GM18498 (cell line): ENCODE measurements around the gene LAG3.

Source experiments
- ATAC-seq: cut with Tn5 transposase; IDR thresholded peaks from one replicate; pipeline ENCODE4 v1.9.1; 2021; ENCODE audit warnings: mild to moderate bottlenecking, moderate library complexity; ENCODE audit not compliant: unreplicated experiment

LAG3 gene

DNA sequence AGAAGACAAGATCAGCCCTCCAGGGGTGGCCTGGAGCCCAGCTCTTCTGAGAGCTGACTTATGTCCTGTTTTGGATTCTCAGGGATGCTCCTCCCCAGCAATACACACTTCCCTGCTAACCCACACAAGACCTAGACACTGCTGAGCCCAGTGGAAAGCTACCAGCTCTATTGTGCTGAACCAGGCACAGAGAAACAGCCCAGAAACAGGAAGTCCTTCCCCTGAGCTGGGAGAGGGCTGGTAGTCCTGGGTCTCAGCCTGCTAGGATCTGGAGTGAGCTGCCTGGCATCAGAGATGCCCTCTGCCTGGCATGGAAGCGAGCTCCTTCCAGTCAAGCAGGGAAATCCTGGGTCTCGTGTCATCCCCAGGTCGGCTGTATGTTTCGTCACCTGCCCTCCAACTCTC lies 1.2 kb upstream of the LAG3 start:
- ATAC-seq, result no peak

DNA sequence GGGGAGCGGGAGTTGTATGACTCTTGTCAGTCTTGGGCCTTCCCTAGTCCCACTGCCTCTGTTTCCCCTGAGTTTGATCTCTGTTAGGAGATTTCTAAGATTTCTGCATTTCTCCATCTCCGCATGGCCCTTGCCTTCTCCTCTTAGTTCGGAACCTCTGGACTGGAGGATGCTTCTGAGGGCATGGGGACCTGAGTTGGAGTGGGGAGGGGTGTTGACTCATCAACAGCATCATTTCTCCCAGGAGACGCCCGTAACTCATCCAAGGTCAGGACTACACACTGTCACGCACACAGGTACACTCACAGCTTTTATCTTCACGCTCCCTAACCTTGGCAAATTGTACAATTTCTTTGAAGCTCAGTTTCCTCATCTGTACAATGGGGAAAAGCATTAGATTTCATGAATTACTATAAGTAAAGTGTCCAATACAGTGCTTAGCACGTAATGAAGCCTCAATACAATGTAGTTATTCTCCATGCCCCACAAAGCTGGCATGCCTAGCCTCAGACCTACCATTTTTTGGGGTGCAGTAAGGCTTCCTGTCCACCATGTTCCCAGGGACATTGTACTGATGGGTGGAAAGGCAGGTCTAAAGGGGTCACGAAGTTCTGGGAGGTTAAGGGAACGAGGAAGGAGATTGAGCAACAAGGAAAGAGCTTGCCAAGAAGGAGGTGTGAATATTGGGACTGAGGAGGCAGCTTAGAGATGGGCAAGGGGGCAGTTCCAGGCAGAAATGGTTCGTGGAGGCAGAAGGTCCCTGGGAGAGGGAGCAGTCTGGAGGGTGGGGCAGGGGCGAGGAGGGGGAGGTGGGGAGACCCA lies 600 bp upstream of the LAG3 start:
- no peak for ATAC-seq

DNA sequence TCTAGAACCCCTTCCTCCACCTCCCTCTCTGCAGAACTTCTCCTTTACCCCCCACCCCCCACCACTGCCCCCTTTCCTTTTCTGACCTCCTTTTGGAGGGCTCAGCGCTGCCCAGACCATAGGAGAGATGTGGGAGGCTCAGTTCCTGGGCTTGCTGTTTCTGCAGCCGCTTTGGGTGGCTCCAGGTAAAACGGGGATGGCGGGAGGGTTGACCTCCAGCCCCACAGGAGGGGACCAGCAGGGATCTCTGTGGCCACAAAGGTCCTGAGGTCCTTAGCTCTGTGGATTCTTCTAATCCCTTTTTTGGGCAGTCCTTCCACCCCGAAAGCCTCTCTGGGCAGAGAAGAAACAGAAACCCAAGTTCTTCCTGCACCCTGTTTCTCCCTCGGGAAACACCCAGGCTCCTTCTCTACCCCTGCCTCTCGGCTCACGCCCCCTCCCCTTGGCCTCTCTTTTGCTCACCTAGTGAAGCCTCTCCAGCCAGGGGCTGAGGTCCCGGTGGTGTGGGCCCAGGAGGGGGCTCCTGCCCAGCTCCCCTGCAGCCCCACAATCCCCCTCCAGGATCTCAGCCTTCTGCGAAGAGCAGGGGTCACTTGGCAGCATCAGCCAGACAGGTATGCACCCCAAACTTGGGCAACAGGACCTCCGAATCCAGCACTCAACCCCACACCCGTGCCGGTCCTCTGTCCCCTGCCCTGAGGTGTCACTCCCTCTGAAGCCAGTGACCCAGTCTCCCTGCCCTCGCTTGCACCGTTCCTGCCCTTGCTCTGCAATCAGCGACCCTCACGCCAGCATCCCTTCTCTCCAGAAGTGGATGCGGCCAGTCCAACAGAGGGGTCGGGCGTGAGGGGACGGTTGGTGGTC lies 638 bp downstream of the LAG3 start:
- ATAC-seq, result no peak

DNA sequence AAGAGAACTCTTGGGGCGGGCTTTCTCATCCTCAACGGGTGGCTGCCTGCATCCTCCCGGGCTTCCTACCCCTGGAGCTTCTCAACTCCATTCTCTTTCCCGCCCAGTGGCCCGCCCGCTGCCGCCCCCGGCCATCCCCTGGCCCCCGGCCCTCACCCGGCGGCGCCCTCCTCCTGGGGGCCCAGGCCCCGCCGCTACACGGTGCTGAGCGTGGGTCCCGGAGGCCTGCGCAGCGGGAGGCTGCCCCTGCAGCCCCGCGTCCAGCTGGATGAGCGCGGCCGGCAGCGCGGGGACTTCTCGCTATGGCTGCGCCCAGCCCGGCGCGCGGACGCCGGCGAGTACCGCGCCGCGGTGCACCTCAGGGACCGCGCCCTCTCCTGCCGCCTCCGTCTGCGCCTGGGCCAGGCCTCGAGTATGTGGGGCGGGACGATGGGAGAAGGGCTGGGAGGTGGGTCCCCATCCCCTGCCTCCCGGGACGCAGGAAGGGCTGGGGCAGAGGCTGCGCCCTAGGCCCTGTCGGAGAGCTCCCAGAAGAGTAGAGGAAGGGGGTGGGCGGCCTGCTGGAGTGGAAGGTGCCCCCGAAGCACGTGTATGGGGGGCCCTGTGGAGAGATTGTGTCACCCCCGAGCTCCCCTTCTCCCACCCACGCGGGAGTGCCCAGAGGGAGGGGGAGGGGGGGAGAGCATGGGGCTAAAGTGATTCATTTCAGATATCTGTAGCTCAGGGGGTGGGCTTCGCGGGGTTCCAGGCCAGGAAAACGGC lies 1.5 kb downstream of the LAG3 start:
- ATAC-seq, result no peak

DNA sequence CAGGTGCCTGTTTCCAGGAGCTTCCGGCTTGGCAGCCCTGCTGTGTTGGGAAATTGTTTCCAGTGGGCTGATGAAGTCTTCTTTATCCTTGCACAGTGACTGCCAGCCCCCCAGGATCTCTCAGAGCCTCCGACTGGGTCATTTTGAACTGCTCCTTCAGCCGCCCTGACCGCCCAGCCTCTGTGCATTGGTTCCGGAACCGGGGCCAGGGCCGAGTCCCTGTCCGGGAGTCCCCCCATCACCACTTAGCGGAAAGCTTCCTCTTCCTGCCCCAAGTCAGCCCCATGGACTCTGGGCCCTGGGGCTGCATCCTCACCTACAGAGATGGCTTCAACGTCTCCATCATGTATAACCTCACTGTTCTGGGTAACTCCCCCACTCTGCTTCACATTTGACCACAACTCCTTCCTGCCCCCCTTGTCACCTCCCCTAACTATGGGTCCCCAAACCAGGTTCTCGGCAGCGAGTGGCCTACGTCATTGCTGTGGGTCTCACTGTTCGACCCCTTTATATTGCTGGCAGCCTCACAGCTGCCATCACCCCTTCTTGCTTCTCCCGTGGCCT lies 2.3 kb downstream of the LAG3 start:
- no peak for ATAC-seq

DNA sequence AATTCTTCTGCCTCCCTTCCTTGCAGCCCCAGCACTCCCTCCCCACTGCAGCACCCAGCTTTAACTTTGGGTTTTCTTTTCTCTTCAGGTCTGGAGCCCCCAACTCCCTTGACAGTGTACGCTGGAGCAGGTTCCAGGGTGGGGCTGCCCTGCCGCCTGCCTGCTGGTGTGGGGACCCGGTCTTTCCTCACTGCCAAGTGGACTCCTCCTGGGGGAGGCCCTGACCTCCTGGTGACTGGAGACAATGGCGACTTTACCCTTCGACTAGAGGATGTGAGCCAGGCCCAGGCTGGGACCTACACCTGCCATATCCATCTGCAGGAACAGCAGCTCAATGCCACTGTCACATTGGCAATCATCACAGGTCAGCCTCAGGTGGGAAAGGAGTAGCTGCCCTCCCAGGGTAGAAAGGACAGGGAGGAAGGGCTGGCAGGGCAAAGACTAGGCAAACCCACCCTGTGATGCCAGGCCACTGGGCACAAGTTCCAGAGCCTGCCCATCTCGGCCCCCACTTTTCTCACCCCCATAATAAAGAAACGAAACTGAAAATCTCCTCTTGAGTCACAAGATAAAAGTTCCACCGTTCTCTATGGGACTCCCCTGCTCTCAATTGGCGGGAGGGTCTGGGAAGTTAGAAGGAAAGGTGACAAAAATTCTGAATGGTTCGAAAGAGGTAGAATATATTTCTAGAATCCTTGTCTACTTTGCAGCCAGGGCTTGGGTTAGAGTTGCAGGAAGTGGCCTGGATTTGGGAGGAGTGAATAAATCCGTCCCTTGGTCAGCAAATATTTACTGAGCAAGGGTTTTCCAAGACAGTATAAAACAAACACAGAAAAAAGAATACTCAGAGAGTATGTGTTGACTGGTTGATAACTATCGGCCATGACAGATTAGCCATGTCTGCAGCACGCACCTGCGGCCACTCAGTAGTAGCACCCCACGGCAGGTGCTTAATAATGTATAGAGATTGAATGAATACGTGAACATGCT lies 3.2 kb downstream of the LAG3 start:
- no peak for ATAC-seq

DNA sequence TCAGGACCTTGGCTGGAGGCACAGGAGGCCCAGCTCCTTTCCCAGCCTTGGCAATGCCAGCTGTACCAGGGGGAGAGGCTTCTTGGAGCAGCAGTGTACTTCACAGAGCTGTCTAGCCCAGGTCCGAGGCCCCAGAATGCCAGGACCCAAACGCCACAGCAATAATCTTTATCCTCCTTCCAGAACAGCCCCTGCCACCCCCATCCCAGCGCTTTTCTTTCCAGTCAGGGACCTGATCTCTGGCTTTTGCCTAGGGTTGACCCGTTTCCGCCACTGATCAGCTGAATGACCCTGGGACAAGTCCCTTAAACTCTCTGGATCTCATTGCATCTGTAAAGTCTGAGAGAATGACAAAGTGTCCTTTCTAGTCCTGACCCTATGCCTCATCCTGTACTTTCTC lies 5.1 kb downstream of the LAG3 start:
- ATAC-seq, result no peak

DNA sequence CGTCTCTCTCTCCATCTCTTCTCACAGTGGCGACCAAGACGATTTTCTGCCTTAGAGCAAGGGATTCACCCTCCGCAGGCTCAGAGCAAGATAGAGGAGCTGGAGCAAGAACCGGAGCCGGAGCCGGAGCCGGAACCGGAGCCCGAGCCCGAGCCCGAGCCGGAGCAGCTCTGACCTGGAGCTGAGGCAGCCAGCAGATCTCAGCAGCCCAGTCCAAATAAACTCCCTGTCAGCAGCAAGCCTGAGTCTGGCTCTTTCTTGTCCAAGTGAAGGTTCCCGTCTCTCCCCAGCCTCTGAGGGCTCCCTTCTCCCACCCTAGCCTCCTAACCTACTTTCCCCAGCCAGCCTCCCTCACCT lies 5.9 kb downstream of the LAG3 start:
- ATAC-seq, result no peak

DNA sequence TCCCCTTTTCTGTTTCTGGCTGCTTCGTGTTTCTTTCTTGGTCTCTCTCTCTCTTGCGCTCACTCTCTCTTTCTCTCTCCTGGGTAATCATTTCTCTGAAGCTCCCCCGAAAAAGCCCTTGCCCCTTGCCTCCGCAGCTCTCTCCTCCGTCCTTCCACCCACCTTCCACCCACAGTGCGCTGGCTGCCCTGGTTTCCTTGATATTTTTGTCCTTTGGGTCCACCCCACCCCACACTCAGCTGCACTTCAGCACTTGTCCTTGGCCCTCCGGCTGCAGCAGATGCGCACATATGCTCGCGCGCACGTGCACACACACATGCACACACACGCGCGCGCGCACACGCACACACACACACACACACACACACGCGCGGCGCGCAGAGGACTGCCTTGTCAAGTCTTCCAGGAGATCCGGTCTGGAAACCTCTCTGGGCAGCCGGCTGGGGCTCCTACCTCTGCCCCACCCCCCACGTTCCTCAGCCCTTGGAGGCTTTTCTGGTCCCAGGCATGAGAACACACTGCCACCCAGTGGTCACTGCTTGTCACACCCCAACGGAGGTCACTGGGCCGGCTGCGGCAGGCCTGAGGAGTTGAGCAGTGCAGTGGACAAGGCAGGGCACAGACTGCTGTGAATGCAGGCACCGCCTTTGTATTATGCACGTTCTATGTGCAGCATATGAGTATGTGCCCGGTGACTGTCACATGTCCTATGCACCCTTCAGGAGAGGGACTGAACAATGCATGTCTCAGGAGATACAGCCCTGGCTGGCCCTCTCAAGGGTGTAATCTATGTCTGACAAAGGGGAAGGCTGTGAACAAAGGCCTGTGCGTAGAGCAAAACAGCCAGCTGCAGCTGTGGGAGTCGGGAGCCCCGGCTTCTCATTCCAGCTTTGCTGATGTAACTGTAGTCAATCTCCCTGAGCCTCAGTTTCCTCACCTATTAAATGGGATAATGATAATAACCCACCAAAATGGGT lies 6.5 kb downstream of the LAG3 start:
- peak; percentile 77 for ATAC-seq

DNA sequence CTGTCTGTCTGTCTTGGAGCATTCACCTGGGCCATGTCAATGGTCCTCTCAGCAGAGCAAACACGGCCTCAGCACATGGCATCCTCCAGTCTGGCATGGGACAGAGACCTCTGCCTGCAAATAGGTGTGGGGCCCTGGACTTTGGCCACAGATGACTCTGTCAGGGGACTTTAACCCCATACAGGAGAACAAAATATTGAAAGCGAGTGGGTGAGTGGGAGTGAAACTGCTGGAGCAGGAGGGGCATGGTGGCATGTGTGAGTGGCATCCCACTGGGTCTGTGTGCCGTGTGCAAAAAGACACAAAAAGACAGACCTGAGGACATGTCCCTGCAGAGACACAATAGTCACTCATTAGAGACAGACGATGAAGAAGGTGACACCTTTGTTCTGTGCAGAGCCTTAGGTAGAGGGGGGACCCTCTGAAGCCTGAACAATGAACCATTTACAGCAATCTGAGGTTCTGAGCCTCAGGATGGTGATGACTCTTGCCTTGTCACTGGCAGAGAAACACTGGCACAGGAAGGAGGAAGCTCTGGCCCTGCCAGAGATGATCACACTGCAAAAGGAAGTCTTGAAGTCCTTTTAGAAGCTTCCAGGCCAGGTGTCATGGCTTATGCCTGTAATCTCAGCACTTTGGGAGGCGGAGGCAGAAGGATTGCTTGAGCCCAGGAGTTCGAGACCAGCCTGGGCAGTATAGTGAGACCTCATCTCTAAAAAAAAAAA lies 7.5 kb downstream of the LAG3 start:
- no peak for ATAC-seq

DNA sequence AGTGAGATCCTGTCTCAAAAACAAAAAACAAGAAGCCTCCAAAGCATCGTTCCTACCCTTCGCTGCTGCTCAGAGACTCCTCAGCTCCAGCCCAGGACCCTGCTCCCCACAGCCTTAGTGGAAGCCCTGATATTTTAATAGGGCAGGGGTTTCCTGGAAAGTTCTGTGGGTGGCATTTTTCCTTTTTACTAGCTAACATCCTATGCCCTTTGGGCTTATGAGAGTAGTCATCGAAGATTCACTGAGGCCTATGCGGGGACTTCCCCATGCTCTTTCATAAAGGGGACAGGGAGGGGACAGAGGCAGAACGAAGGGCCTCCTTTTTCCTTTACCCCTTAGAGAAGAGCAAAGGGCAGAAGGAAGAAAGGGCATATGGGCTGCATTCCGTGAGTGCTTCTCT lies 8.3 kb downstream of the LAG3 start:
- no peak for ATAC-seq

DNA sequence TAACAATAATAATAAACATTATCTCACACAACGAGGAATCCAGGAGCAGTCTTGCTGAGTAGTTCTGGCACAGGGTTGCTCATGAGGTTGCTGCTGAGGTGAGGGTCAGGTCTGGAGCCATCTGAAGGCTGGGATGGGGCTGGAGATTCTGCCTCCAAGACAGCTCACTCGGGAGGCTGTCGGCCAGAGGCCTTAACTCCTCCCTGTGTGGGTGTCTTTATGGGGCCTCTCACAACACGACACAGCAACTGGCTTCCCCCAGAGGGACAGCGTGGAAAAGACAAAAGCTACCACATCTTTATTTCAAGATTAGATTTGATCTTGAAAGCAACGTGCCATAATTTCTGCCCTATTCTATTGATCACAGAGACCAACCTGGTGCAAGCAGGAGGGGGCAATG lies 9.8 kb downstream of the LAG3 start:
- ATAC-seq, result no peak

DNA sequence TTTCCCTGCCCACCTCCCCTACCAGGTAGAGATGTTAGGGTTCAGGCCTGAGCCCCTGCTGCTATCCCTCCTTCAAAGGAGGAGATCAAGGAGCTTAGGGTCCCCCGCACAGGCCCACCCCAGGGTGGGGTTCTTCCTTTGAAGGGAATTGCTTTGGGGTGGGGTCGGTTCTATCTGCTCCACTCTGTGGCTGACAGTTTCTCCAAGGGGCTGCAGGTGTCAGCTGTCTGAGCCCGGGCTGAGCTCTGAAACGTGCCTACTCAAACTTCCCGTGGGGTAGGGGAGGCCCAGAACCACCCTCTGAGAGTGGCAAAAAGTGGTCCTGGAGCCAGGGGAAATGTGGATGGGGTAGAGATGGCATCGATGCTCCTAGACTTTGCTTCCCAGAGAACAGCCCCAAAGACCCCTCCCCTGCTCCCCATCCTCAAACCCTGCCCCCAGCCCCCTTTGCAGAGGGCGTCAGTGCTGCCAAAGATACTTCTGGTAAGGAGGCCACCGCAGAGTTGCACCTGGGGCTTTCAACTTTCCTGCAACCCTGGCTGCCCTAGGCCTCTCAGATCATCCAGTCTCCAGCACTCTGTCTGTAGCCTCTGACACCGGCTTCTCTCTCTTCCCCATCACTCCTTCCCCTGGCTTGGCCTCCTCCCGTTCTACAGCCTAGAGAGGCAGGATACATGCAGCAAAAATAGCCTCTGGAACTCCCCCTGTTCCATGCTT lies 10.7 kb downstream of the LAG3 start:
- ATAC-seq, result no peak

DNA sequence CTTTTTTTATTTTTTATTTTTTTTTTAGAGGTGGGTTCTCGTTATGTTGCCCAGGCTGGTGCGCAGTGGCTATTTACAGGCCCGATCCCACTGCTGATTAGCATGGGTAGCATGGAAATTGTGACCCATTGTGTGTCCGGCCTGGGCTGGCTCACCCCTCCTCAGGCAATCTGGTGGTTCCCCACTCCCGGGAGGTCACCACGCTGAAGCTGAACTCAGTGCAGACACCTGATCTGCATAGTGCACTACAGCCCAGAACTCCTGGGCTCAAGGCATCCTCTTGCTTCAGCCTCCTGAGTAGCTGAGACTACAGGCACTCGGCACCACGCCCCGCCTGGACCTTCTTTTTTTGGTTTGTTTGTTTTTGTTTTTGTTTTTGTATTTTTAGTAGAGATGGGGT lies 11.5 kb downstream of the LAG3 start:
- no peak for ATAC-seq

DNA sequence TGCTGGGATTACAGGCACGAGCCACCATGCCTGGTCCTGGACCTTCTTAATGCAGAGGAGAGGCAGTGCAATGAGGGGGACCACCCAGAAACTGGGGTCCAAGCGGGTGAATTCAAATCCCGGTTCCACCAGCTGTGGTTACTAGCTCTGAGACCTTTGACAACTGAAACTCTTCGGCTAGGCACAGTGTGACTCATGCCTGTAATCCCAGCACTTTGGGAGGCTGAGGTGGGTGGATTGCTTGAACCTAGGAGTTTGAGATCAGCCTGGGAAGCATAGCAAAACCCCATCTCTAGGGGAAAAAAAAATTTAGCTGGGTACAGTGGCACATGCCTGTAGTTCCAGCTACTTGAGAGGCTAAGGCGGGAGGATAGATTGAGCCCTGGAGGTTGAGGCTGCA lies 12.0 kb downstream of the LAG3 start:
- ATAC-seq, result no peak

DNA sequence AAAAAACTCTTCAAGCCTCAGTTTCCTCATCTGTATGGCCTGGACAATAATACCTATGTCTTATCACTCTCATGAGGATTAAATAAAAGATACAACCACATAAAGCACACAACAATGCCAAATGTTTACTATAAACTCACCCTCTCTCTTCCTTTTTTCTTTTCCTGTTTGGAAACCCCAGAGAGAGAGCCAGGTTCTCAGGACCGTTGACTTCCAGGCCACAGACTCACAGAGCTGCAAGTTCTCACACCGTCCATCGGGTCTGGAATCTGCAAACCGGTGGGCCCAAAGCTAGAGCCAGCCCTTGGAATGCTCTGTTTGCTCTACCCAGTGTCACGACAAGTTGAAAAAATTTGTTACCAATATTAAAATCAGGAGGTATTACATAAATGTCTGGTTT lies 12.4 kb downstream of the LAG3 start:
- no peak for ATAC-seq

DNA sequence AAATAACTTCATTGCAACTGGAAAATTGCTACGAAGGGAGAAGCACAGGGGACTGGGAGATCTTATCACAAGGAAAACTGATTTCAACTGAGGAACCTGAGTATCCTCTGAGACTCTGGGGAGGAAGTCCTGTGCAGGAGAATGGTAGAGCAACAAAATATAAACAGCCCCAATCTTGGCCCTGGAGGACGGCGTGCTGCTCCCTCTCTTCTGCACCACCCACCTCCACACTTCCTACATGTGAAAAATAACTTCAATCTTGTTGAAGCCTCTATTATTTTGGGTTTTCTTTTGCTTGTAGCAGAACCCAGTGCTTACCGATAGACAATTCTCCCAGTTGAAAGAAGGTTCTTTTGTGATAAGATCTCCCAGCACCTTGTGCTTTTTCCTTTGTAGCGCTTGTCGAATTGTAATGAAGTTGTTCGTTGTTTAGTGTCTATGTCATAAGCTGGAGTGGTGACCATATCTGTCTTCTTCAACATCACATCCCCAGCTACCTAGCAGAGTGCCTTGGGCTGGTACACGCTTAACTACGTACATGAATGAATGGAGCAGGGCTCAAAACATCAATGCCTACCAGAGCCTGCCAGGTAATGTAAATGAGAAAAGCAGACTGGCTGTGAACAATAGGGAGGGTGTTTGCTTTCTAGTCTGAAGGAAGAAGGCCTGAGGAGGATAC lies 14.2 kb downstream of the LAG3 start:
- no peak for ATAC-seq
